Neural cell (in vitro differentiated cells): ENCODE results near the gene IL10RA. TPM values are rescaled to one million over a fixed set of nuclear protein-coding genes. Genes with fewer than 3 reads are reported as not detected.
A peak's percentile ranks its signal among the peaks of the same experiment; 100 is the strongest.

Experiments used
- H2AFZ ChIP-seq: fragments of 200-600, 300-800 bp; sonication (generic), shearing (Covaris generic); 2 replicates; pipeline ENCODE4 v1.6.0; 2014; ENCODE audit warnings: low read depth, mild to moderate bottlenecking, antibody characterized with exemption, low read length, moderate library complexity
- H3F3A ChIP-seq: fragments of 200-600 bp; shearing (Covaris generic); 2 replicates; pipeline ENCODE4 v1.6.1; 2016; ENCODE audit warnings: mild to moderate bottlenecking, moderate library complexity, mixed read lengths, antibody characterized with exemption, low read length; ENCODE audit not compliant: insufficient read depth, poor library complexity, severe bottlenecking
- H3K27ac ChIP-seq: fragments of 200-600, 300-800 bp; sonication (generic), shearing (Covaris generic); 2 replicates; pipeline ENCODE4 v1.5.1; 2014; ENCODE audit warnings: mild to moderate bottlenecking, low read length, moderate library complexity
- H3K27me3 ChIP-seq: fragments of 300-800, 200-600 bp; sonication (generic), shearing (Covaris generic); 2 replicates; pipeline ENCODE4 v1.6.0; 2014; ENCODE audit warnings: mild to moderate bottlenecking, low read depth, low read length, moderate library complexity; ENCODE audit not compliant: insufficient read depth
- H3K36me3 ChIP-seq: fragments of 300-800, 200-600 bp; sonication (generic), shearing (Covaris generic); 2 replicates; pipeline ENCODE4 v1.5.1; 2014; ENCODE audit warnings: mild to moderate bottlenecking, antibody characterized with exemption, low read length, moderate library complexity; ENCODE audit not compliant: insufficient read depth
- H3K4me2 ChIP-seq: fragments of 300-800, 200-600 bp; sonication (generic), shearing (Covaris generic); 2 replicates; pipeline ENCODE4 v1.6.0; 2014; ENCODE audit warnings: mild to moderate bottlenecking, low read length
- H3K4me3 ChIP-seq: fragments of 300-800, 200-600 bp; sonication (generic), shearing (Covaris generic); 2 replicates; pipeline ENCODE4 v1.5.1; 2014; ENCODE audit warnings: mild to moderate bottlenecking, low read length, moderate library complexity
- H3K79me2 ChIP-seq: fragments of 200-600 bp; shearing (Covaris generic); replicated peaks from 2 replicates; pipeline ENCODE4 v1.6.0; 2014; ENCODE audit warnings: mild to moderate bottlenecking, low read length, moderate library complexity; ENCODE audit not compliant: insufficient read depth
- H3K9ac ChIP-seq: fragments of 300-800, 200-600 bp; sonication (generic), shearing (Covaris generic); 2 replicates; pipeline ENCODE4 v1.6.1; 2016; ENCODE audit warnings: mild to moderate bottlenecking, low read length, mixed read lengths
- H3K9me2 ChIP-seq: fragments of 200-600 bp; shearing (Covaris generic); 2 replicates; pipeline ENCODE4 v1.6.1; 2016; ENCODE audit warnings: mild to moderate bottlenecking, low read length, mixed read lengths; ENCODE audit not compliant: insufficient read depth
- H3K9me3 ChIP-seq: fragments of 200-600, 300-800 bp; sonication (generic), shearing (Covaris generic); 2 replicates; pipeline ENCODE4 v1.6.1; 2016; ENCODE audit warnings: mild to moderate bottlenecking, mixed run types, low read length, moderate library complexity, mixed read lengths
- H4K20me1 ChIP-seq: fragments of 200-600 bp; shearing (Covaris generic); 2 replicates; pipeline ENCODE4 v1.6.1; 2016; ENCODE audit warnings: mild to moderate bottlenecking, mixed run types; ENCODE audit not compliant: insufficient read depth
- CTCF ChIP-seq: fragments of 450-650 bp; IDR thresholded peaks from 2 replicates; pipeline ENCODE4 v1.5.1; 2014; ENCODE audit warnings: antibody characterized with exemption, mild to moderate bottlenecking, moderate library complexity; ENCODE audit not compliant: poor library complexity, severe bottlenecking
- EP300 ChIP-seq: fragments of 450-650 bp; conservative IDR thresholded peaks from 2 replicates; pipeline ENCODE4 v1.6.1; 2014; ENCODE audit warnings: antibody characterized with exemption, mild to moderate bottlenecking, moderate library complexity; ENCODE audit not compliant: poor library complexity, severe bottlenecking
- EZH2 ChIP-seq: fragments of 200-600, 300-800 bp; shearing (Covaris generic), sonication (generic); IDR thresholded peaks from 2 replicates; pipeline ENCODE4 v1.6.1; 2014; ENCODE audit warnings: antibody characterized with exemption, low read length, borderline replicate concordance, mild to moderate bottlenecking; ENCODE audit not compliant: insufficient read depth, poor library complexity, severe bottlenecking
- MXI1 ChIP-seq: fragments of 450-650 bp; conservative IDR thresholded peaks from 2 replicates; pipeline ENCODE4 v1.6.1; 2014; ENCODE audit warnings: antibody characterized with exemption, mild to moderate bottlenecking; ENCODE audit not compliant: poor library complexity, severe bottlenecking
- POLR2AphosphoS5 ChIP-seq: IDR thresholded peaks from 2 replicates; pipeline ENCODE4 v1.6.1; 2012
- RAD21 ChIP-seq: fragments of 450-650 bp; conservative IDR thresholded peaks from 2 replicates; pipeline ENCODE4 v1.6.1; 2014; ENCODE audit warnings: antibody characterized with exemption, mild to moderate bottlenecking, moderate library complexity
- REST ChIP-seq: IDR thresholded peaks from 2 replicates; pipeline ENCODE4 v1.6.1; 2012; ENCODE audit warnings: borderline replicate concordance
- SMC3 ChIP-seq: fragments of 450-650 bp; conservative IDR thresholded peaks from 2 replicates; pipeline ENCODE4 v1.6.1; 2014; ENCODE audit warnings: antibody characterized with exemption, mild to moderate bottlenecking, moderate library complexity; ENCODE audit not compliant: poor library complexity
- TAF1 ChIP-seq: IDR thresholded peaks from 2 replicates; pipeline ENCODE4 v1.6.1; 2012; ENCODE audit warnings: low read depth
- polyA plus RNA-seq: library from polyadenylated mRNA; depleted of rRNA; stranded (reverse); fragments of >200 nt; gene quantifications from 2 replicates; pipeline ENCODE4 v1.2.3, GENCODE V29; 2014

IL10RA gene
- polyA plus RNA-seq, 1 donor from 2014 or later = 1.1 TPM

- Histone ChIP-seq H3K9ac (no peak overlapping the region), H3F3A (no peaks in the 10 kb centered on the region), H4K20me1 (no peaks in the 10 kb centered on the region), H3K4me3 (peak overlapping the region; percentile 92), H3K27me3 (peaks cover 30% of the 10 kb centered on the region), H3K4me2 (no peak overlapping the region), H3K9me3 (no peaks in the 10 kb centered on the region), H3K79me2 (no peaks in the 10 kb centered on the region), H3K9me2 (no peaks in the 10 kb centered on the region), H3K36me3 (no peaks in the 10 kb centered on the region), H2AFZ (no peak overlapping the region), H3K27ac (no peak overlapping the region)
- TF ChIP-seq SMC3 (no peak), POLR2AphosphoS5 (no peak), RAD21 (no peak), EZH2 (no peak), EP300 (no peak), MXI1 (no peak), REST (no peak), CTCF (no peak), TAF1 (no peak)
These were observed 884 bp downstream of the IL10RA start for GRCh38 chr11:117986981-117987574.

- Histone ChIP-seq H3K4me3 (no peak overlapping the region), H3K9ac (no peak overlapping the region), H3K79me2 (no peaks in the 10 kb centered on the region), H3K36me3 (no peaks in the 10 kb centered on the region), H2AFZ (no peak overlapping the region), H3K9me2 (no peaks in the 10 kb centered on the region), H3K4me2 (no peak overlapping the region), H3K9me3 (no peaks in the 10 kb centered on the region), H3F3A (no peaks in the 10 kb centered on the region), H4K20me1 (no peaks in the 10 kb centered on the region), H3K27me3 (peaks cover 30% of the 10 kb centered on the region), H3K27ac (no peak overlapping the region)
- TF ChIP-seq SMC3 (no peak), POLR2AphosphoS5 (no peak), RAD21 (no peak), REST (no peak), MXI1 (no peak), TAF1 (no peak), EP300 (no peak), EZH2 (no peak), CTCF (no peak)
These were observed 3.3 kb downstream of the IL10RA start for GRCh38 chr11:117989351-117990102.
